SK-N-SH (cell line): ENCODE data around the gene TTC39B. TPM values are rescaled to one million over a fixed set of nuclear protein-coding genes. Genes with fewer than 3 reads are reported as not detected.

Experiments used
- CTCF ChIA-PET: fragments of 300-600, 350-600 bp; formaldehyde crosslinking; extraction: SDS; loops from one replicate; lab custom pipeline; 2021; lab: Yijun Ruan, JAX
- POLR2A ChIA-PET: fragments of 350-600 bp; sonication (Branson Sonifier 250); formaldehyde crosslinking; extraction: SDS; loops from one replicate; lab custom pipeline; 2020; ENCODE audit warnings: antibody characterized with exemption, inconsistent platforms; lab: Yijun Ruan, JAX
- DNase-seq: peaks from one replicate; pipeline ENCODE4 v3.0.0; 2012
- H2AFZ ChIP-seq: fragments of 200-600 bp; sonication (generic); 2 replicates; pipeline ENCODE4 v1.8.1; 2016; ENCODE audit warnings: antibody characterized with exemption, mild to moderate bottlenecking, low read depth
- H3F3A ChIP-seq: fragments of 200-600 bp; sonication (generic); replicated peaks from 2 replicates; pipeline ENCODE3; 2016; ENCODE audit warnings: antibody characterized with exemption, mild to moderate bottlenecking; ENCODE audit not compliant: insufficient read depth
- H3K27ac ChIP-seq, 2 experiments: fragments of 200-500 bp in 1 of 2; fragments of 200-600 bp in 1 of 2; sonication (Bioruptor generic) in 1 of 2; sonication (generic), shearing (Covaris generic) in 1 of 2; 2 replicates each; pipeline versions ENCODE4 v1.5.1 to v1.6.1; 2014 to 2016; ENCODE audit warnings: low read depth in 2 of 2, inconsistent platforms in 1 of 2, low read length in 1 of 2, mild to moderate bottlenecking in 1 of 2, mixed read lengths in 1 of 2
- H3K27me3 ChIP-seq: fragments of 200-600 bp; sonication (generic), shearing (Covaris generic); 2 replicates; pipeline ENCODE4 v1.6.1; 2016; ENCODE audit warnings: mixed run types; ENCODE audit not compliant: insufficient read depth
- H3K36me3 ChIP-seq, 2 experiments: fragments of 200-500 bp in 1 of 2; fragments of 200-600 bp in 1 of 2; sonication (Bioruptor generic) in 1 of 2; sonication (generic) in 1 of 2; replicated peaks in 1 of 2; 2 replicates each; pipeline versions ENCODE3 to v1.5.1; 2014 to 2016; ENCODE audit warnings: low read length in 1 of 2, mild to moderate bottlenecking in 1 of 2; ENCODE audit not compliant: insufficient read depth in 2 of 2, control insufficient read depth in 1 of 2
- H3K4me1 ChIP-seq, 2 experiments: fragments of 200-500 bp in 1 of 2; fragments of 200-600 bp in 1 of 2; sonication (Bioruptor generic) in 1 of 2; sonication (generic), shearing (Covaris generic) in 1 of 2; 2 replicates each; pipeline versions ENCODE4 v1.5.1 to v1.6.1; 2014 to 2016; ENCODE audit warnings: low read depth in 1 of 2, low read length in 1 of 2, mixed run types in 1 of 2; ENCODE audit not compliant: insufficient read depth in 2 of 2, control insufficient read depth in 1 of 2
- H3K4me2 ChIP-seq: fragments of 200-600 bp; sonication (generic), shearing (Covaris generic); 2 replicates; pipeline ENCODE4 v1.6.1; 2017; ENCODE audit warnings: mixed run types
- H3K4me3 ChIP-seq, 2 experiments: fragments of 200-500 bp in 1 of 2; fragments of 200-600 bp in 1 of 2; sonication (Bioruptor generic) in 1 of 2; sonication (generic), shearing (Covaris generic) in 1 of 2; 2 replicates each; pipeline versions ENCODE4 v1.5.1 to v1.8.1; 2014 to 2016; ENCODE audit warnings: low read depth in 2 of 2, inconsistent platforms in 1 of 2, low read length in 1 of 2, mild to moderate bottlenecking in 1 of 2, mixed read lengths in 1 of 2, moderate library complexity in 1 of 2
- H3K79me2 ChIP-seq: fragments of 200-600 bp; sonication (generic); 2 replicates; pipeline ENCODE4 v1.8.1; 2017; ENCODE audit warnings: mild to moderate bottlenecking; ENCODE audit not compliant: insufficient read depth
- H3K9ac ChIP-seq: fragments of 200-600 bp; sonication (generic); 2 replicates; pipeline ENCODE4 v1.6.1; 2017; ENCODE audit warnings: mixed run types
- H3K9me2 ChIP-seq: fragments of 200-600 bp; sonication (generic); 2 replicates; pipeline ENCODE4 v1.6.1; 2017; ENCODE audit warnings: mixed run types
- H3K9me3 ChIP-seq: fragments of 200-600 bp; sonication (generic); 2 replicates; pipeline ENCODE4 v1.6.1; 2017; ENCODE audit warnings: mixed run types, mild to moderate bottlenecking, moderate library complexity
- H4K20me1 ChIP-seq: fragments of 200-600 bp; sonication (generic); 2 replicates; pipeline ENCODE4 v1.6.1; 2017; ENCODE audit warnings: mild to moderate bottlenecking, mixed run types; ENCODE audit not compliant: insufficient read depth
- CHD2 ChIP-seq: fragments of 150-350 bp; IDR thresholded peaks from 2 replicates; pipeline ENCODE4 v1.6.1; 2018; ENCODE audit warnings: low read length; ENCODE audit not compliant: partially characterized antibody
- ELF1 ChIP-seq: IDR thresholded peaks from 2 replicates; pipeline ENCODE4 v1.4.0; 2012
- EZH2phosphoT487 ChIP-seq: fragments of 200-600 bp; sonication (generic); IDR thresholded peaks from 2 replicates; pipeline ENCODE4 v1.6.1; 2017; ENCODE audit warnings: low read depth, mixed run types, mild to moderate bottlenecking, antibody characterized with exemption, moderate library complexity, borderline replicate concordance
- FOSL2 ChIP-seq: IDR thresholded peaks from 2 replicates; pipeline ENCODE4 v1.4.0; 2012; ENCODE audit warnings: low read depth, mild to moderate bottlenecking, moderate library complexity, borderline replicate concordance
- FOXJ3 ChIP-seq: sonication (generic); formaldehyde crosslinking; IDR thresholded peaks from 2 replicates; pipeline ENCODE4 v1.5.1; 2020; ENCODE audit warnings: mild to moderate bottlenecking, missing genetic modification reagents
- FOXM1 ChIP-seq: IDR thresholded peaks from 2 replicates; pipeline ENCODE4 v1.4.0; 2012; ENCODE audit warnings: low read depth, mild to moderate bottlenecking
- GABPA ChIP-seq: IDR thresholded peaks from 2 replicates; pipeline ENCODE4 v1.4.0; 2012; ENCODE audit warnings: low read depth, mild to moderate bottlenecking
- GATA2 ChIP-seq: sonication (generic); formaldehyde crosslinking; IDR thresholded peaks from 2 replicates; pipeline ENCODE4 v1.5.0; 2020; ENCODE audit warnings: mild to moderate bottlenecking, missing genetic modification reagents
- MXI1 ChIP-seq: IDR thresholded peaks from 2 replicates; pipeline ENCODE4 v1.6.1; 2012; ENCODE audit warnings: mild to moderate bottlenecking, low read depth, low read length, improper control_type of control experiment
- NFIC ChIP-seq: IDR thresholded peaks from 2 replicates; pipeline ENCODE4 v1.4.0; 2012; ENCODE audit warnings: borderline replicate concordance
- RAD21 ChIP-seq: IDR thresholded peaks from 2 replicates; pipeline ENCODE4 v1.6.1; 2012; ENCODE audit warnings: mild to moderate bottlenecking, low read length
- TCF12 ChIP-seq: IDR thresholded peaks from 2 replicates; pipeline ENCODE4 v1.4.0; 2012
- YY1 ChIP-seq: IDR thresholded peaks from 2 replicates; pipeline ENCODE4 v1.4.0; 2012; ENCODE audit warnings: low read depth, mild to moderate bottlenecking
- WGBS: methylation state at CpG from one replicate; pipeline ENCODE4 v1.1.6; 2017; ENCODE audit warnings: low lambda C conversion rate; 5-methylcytosine and 5-hydroxymethylcytosine counted together
- polyA plus RNA-seq, 3 experiments: library from polyadenylated mRNA; depleted of rRNA; stranded (reverse); fragments of >200 nt; gene quantifications; 2 replicates each; pipeline ENCODE4 v1.2.3, GENCODE V29; 2012
- TF ChIP-seq, protein P1 (sequence below): fragments of 150-350 bp; IDR thresholded peaks from 2 replicates; pipeline ENCODE4 v1.6.1; 2016; ENCODE audit warnings: mild to moderate bottlenecking, low read depth, low read length
- TF ChIP-seq, protein P2 (sequence below): IDR thresholded peaks from 2 replicates; pipeline ENCODE4 v1.6.1; 2012; ENCODE audit warnings: mild to moderate bottlenecking, low read depth, low read length, moderate library complexity
- TF ChIP-seq, protein P3 (sequence below): IDR thresholded peaks from 2 replicates; pipeline ENCODE4 v1.4.0; 2012; ENCODE audit warnings: low read depth
- TF ChIP-seq, protein P4 (sequence below): IDR thresholded peaks from 2 replicates; pipeline ENCODE4 v1.4.0; 2012; ENCODE audit warnings: low read depth, borderline replicate concordance

The TTC39B gene
- polyA plus RNA-seq, 1 of the 3 experiments (the other 2 are of a cell fraction): 0.54 TPM

DNA sequence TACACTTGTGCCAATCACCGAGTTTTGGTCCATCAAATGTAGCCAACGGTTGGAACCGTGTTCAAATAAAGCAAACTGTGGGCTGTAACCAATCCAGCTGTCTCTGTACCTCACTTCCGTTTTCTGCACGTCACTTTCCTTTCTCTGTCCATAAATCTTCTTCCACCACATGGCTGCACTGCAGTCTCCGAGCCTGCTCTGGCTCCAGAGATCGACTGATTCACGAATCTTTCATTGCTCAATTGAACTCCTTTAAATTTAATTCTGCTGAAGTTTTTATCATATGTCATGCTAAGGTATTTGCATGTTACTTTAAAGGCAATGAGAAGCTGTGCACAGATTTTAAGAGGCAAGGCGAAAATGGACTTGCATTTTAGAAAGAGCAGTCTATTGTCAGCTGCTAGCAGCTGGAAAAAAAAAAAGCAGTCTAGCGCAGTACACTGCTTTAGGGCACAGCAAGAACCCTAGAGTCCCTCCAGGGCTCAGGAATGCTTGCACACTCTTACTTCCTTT lies 13.2 kb downstream of the TTC39B start:
- Histone ChIP-seq H2AFZ (no peak overlapping the region), H3K27ac (no peak overlapping the region), H3K79me2 (no peaks in the 10 kb centered on the region), H3K9me3 (no peaks in the 10 kb centered on the region), H3K9ac (no peak overlapping the region), H3K4me1 (peaks cover 2 to 9% of the 10 kb centered on the region in 2 experiments; a peak in 3 of 4 replicates), H3F3A (peaks cover 7% of the 10 kb centered on the region), H3K4me2 (no peak overlapping the region), H3K27me3 (no peaks in the 10 kb centered on the region), H3K36me3 (no peaks in the 10 kb centered on the region), H3K9me2 (no peaks in the 10 kb centered on the region), H4K20me1 (no peaks in the 10 kb centered on the region), H3K4me3 (no peak overlapping the region)
- CTCF ChIA-PET: interaction anchor here (1.4 kb wide), 1 partner anchor 16 kb away, joined by 3 read pairs; no protein-coding TSS in a partner anchor
- TF ChIP-seq, protein P1, sequence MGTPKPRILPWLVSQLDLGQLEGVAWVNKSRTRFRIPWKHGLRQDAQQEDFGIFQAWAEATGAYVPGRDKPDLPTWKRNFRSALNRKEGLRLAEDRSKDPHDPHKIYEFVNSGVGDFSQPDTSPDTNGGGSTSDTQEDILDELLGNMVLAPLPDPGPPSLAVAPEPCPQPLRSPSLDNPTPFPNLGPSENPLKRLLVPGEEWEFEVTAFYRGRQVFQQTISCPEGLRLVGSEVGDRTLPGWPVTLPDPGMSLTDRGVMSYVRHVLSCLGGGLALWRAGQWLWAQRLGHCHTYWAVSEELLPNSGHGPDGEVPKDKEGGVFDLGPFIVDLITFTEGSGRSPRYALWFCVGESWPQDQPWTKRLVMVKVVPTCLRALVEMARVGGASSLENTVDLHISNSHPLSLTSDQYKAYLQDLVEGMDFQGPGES: no peak
- TF ChIP-seq EZH2phosphoT487 (no peak), CHD2 (no peak)
- whole genome bisulfite sequencing: 82% methylated on average over 10 of the region's 10 CpGs
- no peak for DNase-seq
- POLR2A ChIA-PET: no interaction called here

DNA sequence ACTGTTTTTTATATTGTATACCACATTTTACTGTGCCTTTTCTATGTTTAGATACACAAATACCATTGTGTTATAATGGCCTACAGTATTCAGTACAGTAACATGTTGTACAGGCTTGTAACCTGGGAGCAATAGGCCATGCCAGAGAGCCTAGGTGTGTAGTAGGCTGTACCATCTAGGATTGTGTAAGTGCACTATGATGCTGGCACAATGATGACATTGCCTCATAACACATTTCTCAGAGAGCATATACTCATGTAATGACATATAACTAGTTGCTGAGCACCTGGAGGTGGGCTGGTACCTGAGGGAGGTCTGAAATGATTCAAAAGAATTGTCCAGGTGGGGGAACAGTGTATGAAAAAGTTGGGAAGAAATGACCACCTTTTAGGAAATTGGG lies 13.9 kb downstream of the TTC39B start:
- H3K9me3 ChIP-seq: no peaks in the 10 kb centered on the region
- no peaks in the 10 kb centered on the region for H3K79me2 ChIP-seq
- H3K4me1 ChIP-seq: peaks cover 2 to 9% of the 10 kb centered on the region in 2 experiments; a peak in 3 of 4 replicates
- H3K27me3 ChIP-seq: no peaks in the 10 kb centered on the region
- POLR2A ChIA-PET: no interaction called here
- H3F3A ChIP-seq: peaks cover 7% of the 10 kb centered on the region
- no peaks in the 10 kb centered on the region for H3K9me2 ChIP-seq
- no peak overlapping the region for H3K4me3 ChIP-seq
- H4K20me1 ChIP-seq: no peaks in the 10 kb centered on the region
- H3K36me3 ChIP-seq: no peaks in the 10 kb centered on the region
- TF ChIP-seq FOXM1: no peak
- no peak for TF ChIP-seq ELF1
- no peak for TF ChIP-seq FOXJ3
- no peak for TF ChIP-seq RAD21
- no peak for TF ChIP-seq GABPA
- TF ChIP-seq, all 33 proteins: peak for 0
- Histone ChIP-seq H3K4me2 (no peak overlapping the region), H3K9ac (no peak overlapping the region), H3K27ac (no peak overlapping the region), H2AFZ (no peak overlapping the region)
- CTCF ChIA-PET: no interaction called here
- no peak for DNase-seq

DNA sequence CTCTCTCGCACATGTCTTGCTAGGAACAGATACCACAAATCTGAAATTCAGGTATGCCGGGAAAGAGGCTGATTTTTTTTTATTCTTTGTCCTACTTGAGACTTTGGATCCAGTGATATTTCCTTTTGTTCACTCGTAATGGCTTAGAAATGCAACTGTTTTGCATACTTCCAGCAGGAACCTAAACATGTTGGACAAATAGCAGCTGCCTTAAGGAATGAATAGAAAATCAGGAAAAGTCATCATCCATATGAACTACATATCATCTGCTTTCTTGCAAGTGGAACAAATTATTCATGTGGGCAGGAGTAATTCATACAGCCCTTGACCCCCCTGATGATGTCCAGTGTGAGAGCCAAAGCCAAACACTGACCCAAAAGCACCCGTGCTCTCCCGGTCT lies 17.4 kb downstream of the TTC39B start:
- Histone ChIP-seq H3K79me2 (no peaks in the 10 kb centered on the region), H3K36me3 (no peaks in the 10 kb centered on the region), H3F3A (no peaks in the 10 kb centered on the region), H2AFZ (no peak overlapping the region), H3K4me3 (no peak overlapping the region), H3K9me2 (no peaks in the 10 kb centered on the region), H3K4me2 (no peak overlapping the region), H3K27me3 (no peaks in the 10 kb centered on the region), H4K20me1 (no peaks in the 10 kb centered on the region), H3K27ac (no peak overlapping the region), H3K4me1 (peaks cover 0 to 2% of the 10 kb centered on the region in 2 experiments; a peak in 1 of 4 replicates), H3K9ac (no peak overlapping the region), H3K9me3 (no peaks in the 10 kb centered on the region)
- POLR2A ChIA-PET: no interaction called here
- CTCF ChIA-PET: interaction anchor here (0.8 kb wide), 1 partner anchor 9 kb away, joined by 3 read pairs; no protein-coding TSS in a partner anchor
- 91% methylated on average over 5 of the region's 5 CpGs for WGBS
- DNase-seq: no peak
- TF ChIP-seq, protein P2, sequence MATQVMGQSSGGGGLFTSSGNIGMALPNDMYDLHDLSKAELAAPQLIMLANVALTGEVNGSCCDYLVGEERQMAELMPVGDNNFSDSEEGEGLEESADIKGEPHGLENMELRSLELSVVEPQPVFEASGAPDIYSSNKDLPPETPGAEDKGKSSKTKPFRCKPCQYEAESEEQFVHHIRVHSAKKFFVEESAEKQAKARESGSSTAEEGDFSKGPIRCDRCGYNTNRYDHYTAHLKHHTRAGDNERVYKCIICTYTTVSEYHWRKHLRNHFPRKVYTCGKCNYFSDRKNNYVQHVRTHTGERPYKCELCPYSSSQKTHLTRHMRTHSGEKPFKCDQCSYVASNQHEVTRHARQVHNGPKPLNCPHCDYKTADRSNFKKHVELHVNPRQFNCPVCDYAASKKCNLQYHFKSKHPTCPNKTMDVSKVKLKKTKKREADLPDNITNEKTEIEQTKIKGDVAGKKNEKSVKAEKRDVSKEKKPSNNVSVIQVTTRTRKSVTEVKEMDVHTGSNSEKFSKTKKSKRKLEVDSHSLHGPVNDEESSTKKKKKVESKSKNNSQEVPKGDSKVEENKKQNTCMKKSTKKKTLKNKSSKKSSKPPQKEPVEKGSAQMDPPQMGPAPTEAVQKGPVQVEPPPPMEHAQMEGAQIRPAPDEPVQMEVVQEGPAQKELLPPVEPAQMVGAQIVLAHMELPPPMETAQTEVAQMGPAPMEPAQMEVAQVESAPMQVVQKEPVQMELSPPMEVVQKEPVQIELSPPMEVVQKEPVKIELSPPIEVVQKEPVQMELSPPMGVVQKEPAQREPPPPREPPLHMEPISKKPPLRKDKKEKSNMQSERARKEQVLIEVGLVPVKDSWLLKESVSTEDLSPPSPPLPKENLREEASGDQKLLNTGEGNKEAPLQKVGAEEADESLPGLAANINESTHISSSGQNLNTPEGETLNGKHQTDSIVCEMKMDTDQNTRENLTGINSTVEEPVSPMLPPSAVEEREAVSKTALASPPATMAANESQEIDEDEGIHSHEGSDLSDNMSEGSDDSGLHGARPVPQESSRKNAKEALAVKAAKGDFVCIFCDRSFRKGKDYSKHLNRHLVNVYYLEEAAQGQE: no peak
- TF ChIP-seq, protein P3, sequence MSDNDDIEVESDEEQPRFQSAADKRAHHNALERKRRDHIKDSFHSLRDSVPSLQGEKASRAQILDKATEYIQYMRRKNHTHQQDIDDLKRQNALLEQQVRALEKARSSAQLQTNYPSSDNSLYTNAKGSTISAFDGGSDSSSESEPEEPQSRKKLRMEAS: no peak
- TF ChIP-seq GATA2 (CRISPR knock-in tag): no peak
- TF ChIP-seq GABPA: no peak
- TF ChIP-seq YY1: no peak
- no peak for TF ChIP-seq MXI1
- TF ChIP-seq, protein P4, sequence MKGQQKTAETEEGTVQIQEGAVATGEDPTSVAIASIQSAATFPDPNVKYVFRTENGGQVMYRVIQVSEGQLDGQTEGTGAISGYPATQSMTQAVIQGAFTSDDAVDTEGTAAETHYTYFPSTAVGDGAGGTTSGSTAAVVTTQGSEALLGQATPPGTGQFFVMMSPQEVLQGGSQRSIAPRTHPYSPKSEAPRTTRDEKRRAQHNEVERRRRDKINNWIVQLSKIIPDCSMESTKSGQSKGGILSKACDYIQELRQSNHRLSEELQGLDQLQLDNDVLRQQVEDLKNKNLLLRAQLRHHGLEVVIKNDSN: no peak
- no peak for TF ChIP-seq NFIC
- no peak for TF ChIP-seq ELF1
- TF ChIP-seq FOXJ3: no peak
- no peak for TF ChIP-seq TCF12
- no peak for TF ChIP-seq FOSL2
